Osteoblast (primary cell): Measurements from ENCODE around the gene SLC25A19. TPM values are rescaled to one million over a fixed set of nuclear protein-coding genes. Genes with fewer than 3 reads are reported as not detected.

ENCODE experiments used
- DNase-seq: peaks from one replicate; pipeline ENCODE4 v3.0.0; 2011; ENCODE audit warnings: low spot score, mixed read lengths; ENCODE audit not compliant: insufficient read length; ENCODE audit errors: missing footprints
- H2AFZ ChIP-seq: 2 replicates; pipeline ENCODE4 v1.6.0; 2011; ENCODE audit warnings: mild to moderate bottlenecking, low read length
- H3K27ac ChIP-seq: 2 replicates; pipeline ENCODE4 v1.5.1; 2011; ENCODE audit warnings: mild to moderate bottlenecking, low read depth, low read length, moderate library complexity
- H3K27me3 ChIP-seq: 2 replicates; pipeline ENCODE4 v1.6.0; 2012; ENCODE audit warnings: mild to moderate bottlenecking, control low read depth, inconsistent platforms, low read length, moderate library complexity; ENCODE audit not compliant: insufficient read depth
- H3K36me3 ChIP-seq: 2 replicates; pipeline ENCODE4 v1.5.1; 2011; ENCODE audit warnings: mild to moderate bottlenecking, low read length, control low read depth, moderate library complexity; ENCODE audit not compliant: insufficient read depth
- H3K4me1 ChIP-seq: 2 replicates; pipeline ENCODE4 v1.5.1; 2011; ENCODE audit warnings: mild to moderate bottlenecking, low read length, control low read depth, moderate library complexity; ENCODE audit not compliant: insufficient read depth
- H3K4me2 ChIP-seq: 2 replicates; pipeline ENCODE4 v1.6.0; 2011; ENCODE audit warnings: mild to moderate bottlenecking, low read length; ENCODE audit not compliant: insufficient read depth
- H3K4me3 ChIP-seq: fragments of 200-600 bp; sonication (generic); 3 replicates; pipeline ENCODE4 v1.5.1; 2012; ENCODE audit warnings: mild to moderate bottlenecking, low read length, inconsistent platforms; ENCODE audit not compliant: insufficient read depth
- H3K79me2 ChIP-seq: 2 replicates; pipeline ENCODE4 v1.6.0; 2012; ENCODE audit warnings: mild to moderate bottlenecking, low read length, control low read depth, inconsistent platforms; ENCODE audit not compliant: insufficient read depth
- H3K9me3 ChIP-seq: 2 replicates; pipeline ENCODE4 v1.5.1; 2011; ENCODE audit warnings: low read depth, low read length, control low read depth
- H4K20me1 ChIP-seq: 2 replicates; pipeline ENCODE4 v1.6.0; 2012; ENCODE audit warnings: mild to moderate bottlenecking, low read length, control low read depth; ENCODE audit not compliant: insufficient read depth
- total RNA-seq: library from RNA; depleted of rRNA; stranded (reverse); fragments of >200 nt; gene quantifications from 2 replicates; pipeline ENCODE4 v1.2.3, GENCODE V29; 2012
- TF ChIP-seq, protein P1 (sequence below): IDR thresholded peaks from 2 replicates; pipeline ENCODE4 v1.5.1; 2011; ENCODE audit warnings: mild to moderate bottlenecking, low read depth, low read length, moderate library complexity; ENCODE audit errors: extremely low read depth

The SLC25A19 gene
- total RNA-seq, 1 donor = 4.7 TPM

DNA sequence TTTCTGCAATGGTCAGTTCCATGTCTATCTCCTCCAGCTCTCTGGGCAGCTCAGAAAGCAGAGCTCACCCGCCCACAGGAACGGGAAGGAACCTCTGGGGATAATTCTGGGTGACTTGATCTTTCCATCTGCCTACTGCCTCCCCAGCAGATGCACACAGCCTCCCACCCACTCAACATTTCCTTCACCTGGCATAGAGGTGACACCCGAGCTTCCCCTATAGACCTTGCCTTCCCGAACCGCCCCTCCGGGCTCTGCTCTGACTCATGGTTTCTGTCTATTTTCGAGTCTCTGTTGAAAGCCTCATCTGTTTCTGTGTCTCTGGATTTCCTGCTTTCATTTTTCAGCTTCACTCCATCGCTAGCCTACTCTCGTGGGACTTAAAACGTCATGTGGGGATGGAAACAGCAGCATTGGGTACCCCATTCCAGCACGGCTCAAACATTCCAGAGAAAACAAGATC lies 39.2 kb downstream of the SLC25A19 start:
- no peaks in the 10 kb centered on the region for H3K9me3 ChIP-seq
- TF ChIP-seq, protein P1, sequence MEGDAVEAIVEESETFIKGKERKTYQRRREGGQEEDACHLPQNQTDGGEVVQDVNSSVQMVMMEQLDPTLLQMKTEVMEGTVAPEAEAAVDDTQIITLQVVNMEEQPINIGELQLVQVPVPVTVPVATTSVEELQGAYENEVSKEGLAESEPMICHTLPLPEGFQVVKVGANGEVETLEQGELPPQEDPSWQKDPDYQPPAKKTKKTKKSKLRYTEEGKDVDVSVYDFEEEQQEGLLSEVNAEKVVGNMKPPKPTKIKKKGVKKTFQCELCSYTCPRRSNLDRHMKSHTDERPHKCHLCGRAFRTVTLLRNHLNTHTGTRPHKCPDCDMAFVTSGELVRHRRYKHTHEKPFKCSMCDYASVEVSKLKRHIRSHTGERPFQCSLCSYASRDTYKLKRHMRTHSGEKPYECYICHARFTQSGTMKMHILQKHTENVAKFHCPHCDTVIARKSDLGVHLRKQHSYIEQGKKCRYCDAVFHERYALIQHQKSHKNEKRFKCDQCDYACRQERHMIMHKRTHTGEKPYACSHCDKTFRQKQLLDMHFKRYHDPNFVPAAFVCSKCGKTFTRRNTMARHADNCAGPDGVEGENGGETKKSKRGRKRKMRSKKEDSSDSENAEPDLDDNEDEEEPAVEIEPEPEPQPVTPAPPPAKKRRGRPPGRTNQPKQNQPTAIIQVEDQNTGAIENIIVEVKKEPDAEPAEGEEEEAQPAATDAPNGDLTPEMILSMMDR = no peak
- H2AFZ ChIP-seq = peak overlapping the region; percentile 13
- H3K4me2 ChIP-seq = peak overlapping the region; percentile 86
- H3K79me2 ChIP-seq = peaks cover 52% of the 10 kb centered on the region
- peak overlapping the region; percentile 62 for H3K4me3 ChIP-seq
- H4K20me1 ChIP-seq = peaks cover 35% of the 10 kb centered on the region
- DNase-seq = peak; percentile 97
- peaks cover 11% of the 10 kb centered on the region for H3K4me1 ChIP-seq
- H3K27ac ChIP-seq = peak overlapping the region; percentile 44
- H3K27me3 ChIP-seq = no peaks in the 10 kb centered on the region
- peaks cover 19% of the 10 kb centered on the region for H3K36me3 ChIP-seq

DNA sequence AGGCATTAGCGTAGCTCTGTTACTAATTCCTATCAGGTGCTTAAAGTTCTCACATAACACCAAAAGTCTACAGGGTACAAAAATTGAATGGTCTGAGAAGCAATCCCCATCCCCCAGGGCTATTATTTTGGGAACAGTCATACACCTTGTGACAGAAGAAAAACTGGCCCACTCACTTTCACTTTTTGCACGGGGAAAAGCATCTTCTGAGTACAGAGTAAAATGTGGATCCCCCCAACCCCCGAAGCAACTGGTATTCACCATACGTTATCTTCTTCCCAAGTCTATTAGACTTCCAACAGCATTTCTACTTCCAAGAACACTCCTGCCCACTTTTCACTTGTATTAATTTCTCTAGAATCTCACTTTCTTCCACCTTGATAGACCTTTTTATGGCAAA lies 39.7 kb downstream of the SLC25A19 start:
- H3K9me3 ChIP-seq = no peaks in the 10 kb centered on the region
- H3K4me1 ChIP-seq = peaks cover 11% of the 10 kb centered on the region
- DNase-seq = peak; percentile 64
- TF ChIP-seq, protein P1 = no peak
- no peak overlapping the region for H2AFZ ChIP-seq
- H3K36me3 ChIP-seq = peaks cover 24% of the 10 kb centered on the region
- H3K4me3 ChIP-seq = peak overlapping the region; percentile 62
- peaks cover 52% of the 10 kb centered on the region for H3K79me2 ChIP-seq
- peaks cover 40% of the 10 kb centered on the region for H4K20me1 ChIP-seq
- peak overlapping the region; percentile 86 for H3K4me2 ChIP-seq
- no peaks in the 10 kb centered on the region for H3K27me3 ChIP-seq
- peak overlapping the region; percentile 44 for H3K27ac ChIP-seq

DNA sequence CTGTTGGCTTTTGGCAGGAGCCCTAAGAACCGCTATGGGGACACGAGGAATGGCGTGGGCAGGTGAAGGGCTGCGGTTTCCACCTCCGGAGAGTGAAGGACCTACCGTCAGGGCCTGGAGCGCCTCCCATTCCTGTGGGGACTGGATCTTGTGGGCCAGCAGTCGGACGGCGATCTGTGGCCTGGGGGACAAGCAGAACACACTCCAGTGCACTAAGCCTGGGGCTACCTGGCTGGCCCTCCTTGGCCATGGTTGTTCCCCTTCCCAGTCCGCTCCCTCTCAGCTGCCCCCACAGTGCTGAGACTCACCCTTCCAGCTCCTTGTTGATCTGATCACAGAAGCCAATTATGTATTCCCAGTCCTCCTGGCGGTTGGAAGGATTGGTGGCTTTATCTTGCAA lies 42.8 kb downstream of the SLC25A19 start:
- Histone ChIP-seq H3K79me2 (peaks cover 32% of the 10 kb centered on the region), H3K27me3 (no peaks in the 10 kb centered on the region), H3K9me3 (no peaks in the 10 kb centered on the region), H3K27ac (no peak overlapping the region), H4K20me1 (peaks cover 63% of the 10 kb centered on the region), H3K4me2 (no peak overlapping the region), H3K4me1 (peaks cover 21% of the 10 kb centered on the region), H3K4me3 (no peak overlapping the region), H3K36me3 (peaks cover 52% of the 10 kb centered on the region), H2AFZ (no peak overlapping the region)
- TF ChIP-seq, protein P1 = no peak
- DNase-seq = peak; percentile 15

DNA sequence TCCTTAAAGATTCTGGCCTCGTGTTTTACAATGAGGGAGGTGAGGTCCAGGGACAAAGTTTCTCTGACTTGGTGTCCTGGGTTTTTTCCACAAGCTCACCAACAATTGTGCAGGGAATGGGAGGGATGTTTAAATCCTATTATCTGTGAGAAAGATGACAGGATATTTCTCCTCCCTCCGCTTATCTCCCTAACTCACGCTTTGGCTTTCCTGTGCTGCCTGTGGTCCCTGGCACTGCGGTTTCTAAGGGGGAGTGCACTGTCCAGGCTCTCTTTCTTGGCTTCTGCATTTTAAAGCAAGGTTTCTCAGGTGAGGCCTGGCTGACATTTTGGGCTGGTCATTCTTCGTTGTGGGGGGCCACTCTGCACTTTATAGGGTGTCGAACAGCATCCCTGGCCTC lies 44.2 kb downstream of the SLC25A19 start:
- H3K36me3 ChIP-seq = peaks cover 61% of the 10 kb centered on the region
- no peak overlapping the region for H2AFZ ChIP-seq
- TF ChIP-seq, protein P1 = no peak

More for the DNA sequence above, 44.2 kb downstream of the SLC25A19 start:
- no peaks in the 10 kb centered on the region for H3K27me3 ChIP-seq
- no peaks in the 10 kb centered on the region for H3K9me3 ChIP-seq
- peaks cover 30% of the 10 kb centered on the region for H3K4me1 ChIP-seq
- H4K20me1 ChIP-seq = peaks cover 75% of the 10 kb centered on the region
- H3K4me3 ChIP-seq = no peak overlapping the region
- DNase-seq = peak; percentile 52
- H3K4me2 ChIP-seq = no peak overlapping the region
- no peak overlapping the region for H3K27ac ChIP-seq
- peaks cover 26% of the 10 kb centered on the region for H3K79me2 ChIP-seq
